ENCODE results near the gene FOXO6.

Gene FOXO6

GRCh38 chr1:41360786-41361494, at the start of gene FOXO6:
TSS of gene FOXO6 (plus strand) at chr1:41361434.
- DNase-seq, result peak; percentile 98

GRCh38 chr1:41312991-41313645, 48.1 kb upstream of the FOXO6 start:
- DNase-seq, result no peak

GRCh38 chr1:41313661-41314131, 47.5 kb upstream of the FOXO6 start:
- DNase-seq, result no peak

- DNase-seq, result peak; percentile 17
Measured at GRCh38 chr1:41314376-41315145, 46.7 kb upstream of the FOXO6 start.

- DNase-seq, result no peak
Measured at GRCh38 chr1:41315146-41315822, 46.0 kb upstream of the FOXO6 start.

- DNase-seq, result no peak
Measured at GRCh38 chr1:41315871-41316270, 45.4 kb upstream of the FOXO6 start.

- no peak for DNase-seq
Measured at GRCh38 chr1:41317361-41317760, 43.9 kb upstream of the FOXO6 start.

- no peak for DNase-seq
Measured at GRCh38 chr1:41318135-41318534, 43.1 kb upstream of the FOXO6 start.

- DNase-seq, result no peak
Measured at GRCh38 chr1:41319106-41319755, 42.0 kb upstream of the FOXO6 start.

- no peak for DNase-seq
Measured at GRCh38 chr1:41319807-41320711, 41.2 kb upstream of the FOXO6 start.

- DNase-seq, result no peak
Measured at GRCh38 chr1:41320895-41321676, 40.1 kb upstream of the FOXO6 start.

- DNase-seq, result no peak
Measured at GRCh38 chr1:41322101-41322661, 39.1 kb upstream of the FOXO6 start.

- DNase-seq, result peak; percentile 57
Measured at GRCh38 chr1:41322835-41323234, 38.4 kb upstream of the FOXO6 start.

- DNase-seq, result no peak
Measured at GRCh38 chr1:41323243-41323642, 38.0 kb upstream of the FOXO6 start.

- DNase-seq, result no peak
Measured at GRCh38 chr1:41325801-41326200, 35.4 kb upstream of the FOXO6 start.

- no peak for DNase-seq
Measured at GRCh38 chr1:41327383-41327999, 33.7 kb upstream of the FOXO6 start.

- no peak for DNase-seq
Measured at GRCh38 chr1:41328001-41328615, 33.1 kb upstream of the FOXO6 start.

- no peak for DNase-seq
Measured at GRCh38 chr1:41328780-41329640, 32.2 kb upstream of the FOXO6 start.

Measured in NCI-H1092 (cell line).